SHP77 treated with DMSO at 0.1 percent for 48 hours (cell line): Measurements from ENCODE around the gene ITPRIP.

Experiments
- DNase-seq: peaks from one replicate; lab custom pipeline; 2025; lab: John Stamatoyannopoulos, UW

The ITPRIP gene

DNA sequence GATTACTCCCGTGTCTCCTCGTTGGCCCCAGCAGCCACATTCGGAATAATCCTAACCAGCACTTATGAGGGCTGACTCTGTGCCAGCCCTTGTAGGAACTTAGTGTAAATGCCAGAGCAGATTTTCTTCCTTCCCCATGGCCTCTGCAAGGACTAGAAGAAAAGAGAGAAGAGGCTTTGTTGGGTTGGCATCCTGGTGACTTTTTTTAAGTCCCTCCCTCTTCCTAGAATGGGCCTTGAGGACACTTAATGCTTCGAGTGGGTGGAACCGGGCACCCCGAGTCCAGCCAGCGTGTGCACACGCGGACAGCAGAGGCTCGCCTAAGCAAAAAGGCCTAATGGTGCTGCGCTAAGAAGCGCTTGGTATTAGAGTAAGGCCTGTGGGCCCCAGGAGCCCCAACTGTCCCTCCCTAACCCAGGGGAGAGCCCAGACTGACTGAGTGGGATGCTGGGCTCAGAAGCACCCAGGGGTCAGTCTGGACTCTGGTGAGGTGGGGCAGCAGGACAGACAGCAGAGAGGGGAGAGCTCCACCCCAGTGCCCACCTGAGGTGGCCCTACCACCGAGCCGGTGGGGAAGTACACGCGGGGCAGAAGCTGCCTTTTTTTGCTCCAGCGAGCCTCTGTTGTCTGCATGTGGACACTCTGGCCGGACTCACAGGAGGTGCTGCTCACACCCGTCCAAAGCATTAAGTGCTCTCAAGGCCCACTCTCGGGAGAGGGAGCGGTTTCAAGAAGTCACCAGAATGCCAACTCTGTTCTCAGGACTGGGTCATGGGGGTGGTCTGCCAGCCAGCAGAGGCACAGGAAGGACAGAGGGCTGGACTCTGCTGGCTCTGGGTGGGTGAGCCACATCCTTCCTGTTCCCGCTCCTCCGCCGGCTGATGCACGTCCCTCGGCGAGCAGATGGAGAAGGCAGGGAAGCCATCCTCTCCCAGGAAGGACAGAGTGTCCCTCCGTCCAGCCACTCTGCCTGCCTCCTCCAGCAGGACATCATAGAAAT is 12.5 kb downstream of the ITPRIP start:
- no peak for DNase-seq

DNA sequence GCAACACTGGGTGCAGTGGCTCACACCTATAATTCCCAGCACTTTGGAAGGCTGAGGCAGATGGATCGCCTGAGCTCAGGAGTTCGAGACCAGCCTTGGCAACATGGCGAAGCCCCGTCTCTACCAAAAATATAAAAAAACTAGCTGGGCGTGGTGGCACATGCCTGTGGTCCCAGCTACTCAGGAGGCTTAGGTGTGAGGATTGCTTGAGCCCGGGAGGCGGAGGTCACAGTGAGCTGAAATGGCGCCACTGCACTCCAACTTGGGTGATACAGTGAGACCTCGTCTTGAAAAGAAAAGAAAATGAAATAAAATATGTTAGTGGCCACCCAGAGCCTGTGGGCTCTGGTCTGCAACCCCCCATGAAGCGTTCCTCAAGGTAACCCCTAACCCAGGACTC is 13.3 kb downstream of the ITPRIP start:
- DNase-seq: no peak

DNA sequence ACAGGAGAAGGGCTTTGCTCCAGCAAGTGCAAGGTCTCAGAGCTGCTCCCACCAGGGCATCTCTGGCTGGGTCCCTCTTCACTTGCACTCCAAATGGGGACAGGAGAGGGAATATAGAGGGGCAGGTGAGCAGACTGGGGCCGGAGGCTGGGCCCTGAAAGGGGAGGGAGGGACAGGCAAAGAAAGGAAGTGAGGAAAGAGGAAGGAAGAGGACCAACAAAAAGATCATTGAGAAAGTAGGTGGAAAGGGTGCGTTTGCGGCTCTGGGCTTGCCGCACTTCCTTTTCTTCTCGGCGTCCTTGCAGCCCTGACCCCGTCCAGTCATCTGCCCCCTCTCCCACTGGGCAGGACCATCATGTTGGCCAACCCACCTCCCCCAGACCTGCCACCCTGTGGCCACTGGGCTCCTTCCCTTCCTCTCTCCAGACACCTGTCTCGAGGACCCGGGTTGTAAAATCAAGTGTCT is 14.0 kb downstream of the ITPRIP start:
- DNase-seq: no peak

DNA sequence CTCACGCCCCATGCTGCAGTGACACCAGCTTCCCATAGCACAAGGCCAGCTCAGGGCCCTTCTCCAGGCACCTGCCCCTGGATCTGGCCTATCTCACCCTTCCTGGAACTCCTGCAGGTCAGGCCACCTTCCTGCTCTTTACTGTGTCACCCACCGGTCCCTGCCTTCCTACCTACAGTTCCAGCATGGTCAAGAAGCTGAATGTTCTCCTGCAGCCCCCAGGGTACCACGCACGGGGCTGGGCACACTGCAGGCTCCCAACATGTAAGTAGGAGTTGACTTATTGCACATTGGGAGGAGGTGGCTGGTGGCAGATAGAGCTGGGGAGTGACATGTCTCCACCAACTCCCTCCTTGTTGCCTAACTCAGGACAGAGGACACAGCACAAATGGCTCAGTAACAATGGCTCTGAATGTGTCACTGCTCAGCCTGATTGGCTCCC is 14.5 kb downstream of the ITPRIP start:
- DNase-seq: no peak

DNA sequence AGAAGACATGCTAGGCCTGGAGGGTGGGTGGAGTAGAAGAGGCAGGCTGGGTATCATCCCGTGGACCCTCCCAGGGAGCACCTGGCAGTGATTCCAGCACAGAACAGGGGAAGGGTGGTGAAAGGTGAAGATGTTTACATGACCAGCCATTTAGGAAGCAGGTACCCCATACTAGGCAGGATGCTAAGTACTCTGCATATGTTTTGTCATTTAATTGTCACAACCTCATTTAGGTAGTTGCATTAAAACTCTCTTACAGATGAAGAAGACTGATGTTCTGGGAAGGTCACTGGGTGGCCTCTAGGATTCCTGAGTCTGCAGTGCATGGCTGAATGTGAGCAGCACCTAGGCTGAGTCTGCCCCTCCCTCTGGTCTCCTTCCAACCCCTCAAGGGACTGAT is 15.2 kb downstream of the ITPRIP start:
- DNase-seq: no peak

DNA sequence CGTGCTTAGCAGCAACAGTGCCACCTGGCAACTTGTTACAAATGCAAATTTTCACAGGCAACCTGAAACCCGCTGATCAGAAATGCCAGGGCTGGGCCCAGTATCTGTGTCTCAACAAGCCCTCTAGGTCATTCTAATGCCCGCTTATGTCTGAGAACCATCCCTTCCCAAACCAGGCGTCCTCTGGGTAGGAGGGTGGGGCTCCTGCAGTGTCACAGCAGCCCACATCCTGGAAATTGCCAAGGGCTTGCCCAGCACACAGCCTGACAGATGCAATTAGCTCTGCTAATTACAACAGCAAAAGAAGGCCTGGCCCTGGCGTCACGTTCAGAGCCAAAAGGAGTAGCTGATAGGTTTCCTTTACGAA is 15.9 kb downstream of the ITPRIP start:
- no peak for DNase-seq

DNA sequence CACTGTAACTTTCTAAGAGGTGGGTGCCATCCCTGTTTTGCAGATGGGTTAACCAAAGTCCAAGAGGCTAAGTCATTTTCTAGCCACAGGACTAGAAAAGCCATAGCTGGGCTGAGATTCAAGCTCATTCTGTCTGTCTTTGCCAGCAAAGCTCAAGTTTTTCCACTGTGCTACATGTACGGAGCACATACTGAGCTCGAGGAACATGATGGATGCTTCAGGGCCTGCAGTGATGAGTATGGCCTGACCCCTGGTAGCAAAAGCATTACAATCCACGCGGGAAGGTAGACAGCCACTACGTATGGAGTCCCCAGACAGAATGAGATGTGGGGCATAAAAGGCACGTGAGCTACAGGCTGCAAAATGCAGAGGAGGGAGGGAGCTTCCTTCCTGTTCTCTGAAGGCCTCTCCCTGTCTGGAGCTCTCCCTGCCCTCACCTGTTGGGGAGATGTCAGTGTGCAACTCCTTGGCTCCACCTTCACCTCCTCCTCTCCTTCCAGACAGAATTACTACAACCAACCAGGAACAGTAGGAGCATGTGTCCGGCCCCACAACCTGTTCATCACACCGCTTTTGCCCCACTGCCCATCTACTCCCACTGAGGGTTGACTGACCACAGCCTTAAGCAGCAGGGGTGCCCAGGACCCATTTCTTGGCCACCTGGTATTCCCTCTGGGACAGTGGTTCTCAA is 16.4 kb downstream of the ITPRIP start:
- DNase-seq: no peak

DNA sequence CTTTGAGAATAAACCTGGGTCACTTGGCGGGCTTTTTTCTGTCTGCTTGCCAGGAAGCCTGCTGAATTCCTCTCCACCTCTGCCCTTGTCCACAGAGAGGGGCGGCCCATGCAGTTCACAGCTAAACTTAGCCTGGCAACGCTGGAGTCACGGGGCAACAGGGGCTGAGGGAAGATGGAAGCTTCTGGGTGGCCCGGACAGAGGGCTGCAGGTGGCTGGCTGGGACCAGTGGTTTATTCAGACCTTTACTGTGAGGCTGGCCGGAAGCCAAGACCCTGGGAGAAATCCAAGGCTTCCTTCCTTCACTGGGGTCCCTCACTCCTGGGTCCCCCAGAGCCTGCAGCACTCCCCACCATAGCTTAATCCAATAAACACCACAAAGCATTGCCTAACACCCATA is 17.0 kb downstream of the ITPRIP start:
- DNase-seq: no peak

DNA sequence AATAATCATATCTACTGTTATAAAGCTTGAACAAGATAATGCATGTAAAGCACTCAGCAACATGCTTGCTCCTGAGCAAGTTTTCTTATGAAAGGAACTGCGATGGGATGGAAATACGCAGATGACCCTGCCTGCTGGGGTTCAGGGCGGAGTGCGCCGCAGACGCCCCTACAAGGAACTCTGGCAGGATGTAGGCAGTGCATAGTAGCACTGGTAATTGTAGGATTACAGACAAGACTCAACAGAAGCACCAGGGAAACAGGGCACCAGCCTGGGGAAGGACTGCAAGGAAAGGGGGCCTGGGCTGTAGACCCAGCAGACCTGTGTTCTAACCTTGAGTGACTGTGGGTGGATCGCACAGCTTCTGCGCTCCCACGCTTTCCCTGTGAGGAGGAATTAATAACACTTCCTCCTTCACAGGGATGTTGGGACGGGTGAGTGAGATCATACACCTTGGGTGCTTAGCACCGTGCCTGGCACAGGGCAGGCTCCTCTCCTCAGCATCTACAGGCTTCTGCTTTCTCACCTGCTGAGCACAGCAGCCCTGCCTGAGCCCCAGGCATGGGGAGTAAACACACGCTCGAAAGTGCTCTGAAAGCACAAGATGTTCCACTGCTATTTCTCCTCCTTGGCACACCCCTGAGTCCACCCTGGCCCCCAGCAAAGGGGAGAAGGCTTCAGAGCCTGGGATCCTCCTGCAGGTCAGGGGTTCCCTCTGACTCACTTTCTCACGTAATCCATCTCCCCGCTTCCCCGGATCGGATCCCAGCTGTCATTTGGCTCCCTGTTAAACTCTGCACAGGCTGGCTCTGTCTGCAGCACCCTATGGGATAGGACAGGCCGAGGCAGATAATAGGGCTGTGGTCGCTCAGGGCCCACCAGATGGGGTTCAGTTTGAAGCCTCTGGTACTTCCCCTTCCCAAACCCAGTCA is 19.2 kb downstream of the ITPRIP start:
- DNase-seq: no peak

DNA sequence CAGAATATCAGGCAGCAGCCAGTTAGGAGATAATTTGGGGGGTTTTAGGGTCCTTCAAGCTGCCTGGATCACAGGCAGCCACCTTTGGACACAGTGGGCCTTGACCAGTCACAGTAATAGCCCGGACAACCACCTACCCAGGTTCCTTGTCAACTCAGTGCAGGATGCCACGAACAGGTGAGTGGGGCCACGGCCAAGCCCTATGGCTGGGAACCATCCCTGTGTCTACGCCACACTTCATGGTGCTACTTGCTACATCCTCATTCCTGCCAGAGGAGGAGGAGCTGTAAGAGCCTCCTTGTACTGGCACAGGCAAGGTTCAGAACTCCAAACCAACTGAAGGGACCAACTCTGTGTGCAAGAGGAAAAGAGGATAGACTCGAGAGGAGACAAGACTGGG is 19.9 kb downstream of the ITPRIP start:
- no peak for DNase-seq

DNA sequence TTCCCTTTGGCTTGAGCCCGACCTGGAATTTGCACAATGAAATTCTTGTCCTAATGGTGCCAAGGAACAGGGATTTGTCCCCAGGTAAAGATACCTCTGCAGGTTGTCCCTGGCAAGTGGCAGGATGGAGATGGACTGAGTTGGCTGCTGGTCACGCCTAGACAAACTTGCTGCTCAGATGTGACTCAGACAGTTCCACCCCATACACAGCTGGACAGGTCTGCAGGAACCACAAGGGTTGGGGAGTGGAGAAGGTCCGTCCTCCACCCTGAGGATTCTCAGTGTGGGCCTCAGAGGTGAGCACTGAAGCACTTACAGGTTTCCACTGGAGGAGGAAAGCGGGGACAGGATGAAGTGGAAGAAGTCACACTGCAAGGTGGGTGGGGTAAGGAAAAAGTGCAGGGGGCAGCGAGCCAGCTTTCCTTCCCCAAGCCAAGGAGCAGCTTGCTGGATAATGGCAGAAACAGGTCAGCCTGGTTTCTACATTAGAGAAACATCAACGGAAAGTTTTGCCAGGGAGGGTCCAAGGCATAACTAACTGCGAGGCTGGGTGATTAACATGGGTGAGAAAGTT is 20.5 kb downstream of the ITPRIP start:
- DNase-seq: no peak

DNA sequence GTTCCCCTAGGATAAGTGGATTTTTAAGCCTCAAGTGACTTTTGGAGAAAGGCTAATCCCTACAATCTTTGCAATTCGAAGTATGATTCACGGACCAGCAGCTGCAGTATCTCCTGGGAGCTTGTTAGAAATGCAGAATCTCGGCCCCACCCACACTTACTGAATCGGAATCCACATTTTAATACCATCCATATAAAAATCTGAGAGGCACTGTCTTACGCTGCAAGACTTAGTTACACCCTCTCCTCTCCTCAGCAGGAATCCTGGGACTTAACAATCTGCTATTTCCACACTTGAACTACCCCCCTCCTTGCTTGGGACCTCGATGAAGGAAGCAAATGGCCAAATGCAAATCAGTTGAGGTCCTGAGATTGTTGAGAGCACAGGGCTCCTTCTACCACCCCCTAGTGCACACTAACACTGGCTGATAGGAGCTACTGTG is 21.0 kb downstream of the ITPRIP start:
- no peak for DNase-seq

DNA sequence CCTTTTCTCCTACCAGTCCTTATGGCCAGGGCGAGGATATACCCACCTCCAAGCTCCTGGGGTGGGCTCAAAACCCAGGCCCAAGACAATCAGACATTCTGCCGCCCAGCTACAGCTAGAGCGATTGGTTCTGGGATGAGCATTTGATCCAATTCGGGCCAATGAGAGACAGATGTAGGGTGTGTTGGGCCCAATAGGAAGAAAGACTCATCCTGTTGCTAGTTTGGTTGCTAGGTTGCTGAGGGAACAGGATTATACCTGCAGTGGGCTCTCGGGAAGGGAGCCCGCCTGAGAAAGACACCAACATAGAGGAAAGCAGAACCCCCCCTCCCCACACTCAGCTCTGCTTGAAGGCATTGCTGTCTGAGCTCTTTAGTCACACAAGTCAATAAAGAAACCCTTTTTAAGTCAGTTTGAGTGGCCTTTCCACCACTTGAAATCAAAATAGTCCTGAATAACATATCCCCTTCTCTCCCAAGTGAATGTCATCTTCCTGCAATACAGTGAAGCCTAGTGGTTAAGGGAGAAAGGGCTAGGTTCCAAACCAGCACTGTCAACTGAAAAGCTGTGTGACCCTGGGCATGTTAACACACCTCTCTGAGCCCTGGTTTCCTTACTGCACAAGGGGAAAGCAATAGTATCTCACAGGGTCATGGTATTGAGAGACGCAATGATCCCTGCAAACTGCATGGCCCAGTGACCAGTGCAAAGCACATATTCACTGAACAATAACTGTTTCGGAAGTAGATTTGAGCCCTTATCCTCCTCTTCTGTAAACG is 21.8 kb downstream of the ITPRIP start:
- no peak for DNase-seq

DNA sequence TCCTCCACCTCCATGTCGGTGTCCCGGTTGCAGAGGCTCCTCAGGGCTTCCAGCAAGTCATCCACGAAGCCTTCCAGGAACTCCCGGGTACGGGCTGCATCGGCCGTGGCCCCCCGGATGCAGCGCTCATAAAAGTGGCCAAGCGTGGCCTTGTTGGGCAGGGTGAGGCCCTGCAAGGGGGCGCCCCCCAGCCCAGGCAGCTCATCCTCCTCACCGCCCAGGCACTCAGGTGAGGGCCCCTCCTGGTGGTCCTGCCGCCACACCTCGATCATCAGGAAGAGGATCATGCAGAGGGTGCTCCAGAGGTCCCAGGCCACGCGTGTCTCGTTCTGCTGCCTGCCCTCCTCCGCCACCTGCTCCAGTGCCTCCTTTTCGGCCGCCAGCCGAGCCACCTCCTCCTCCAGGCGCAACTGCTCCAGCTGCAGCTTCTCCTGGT is 22.8 kb downstream of the ITPRIP start:
- DNase-seq: no peak

DNA sequence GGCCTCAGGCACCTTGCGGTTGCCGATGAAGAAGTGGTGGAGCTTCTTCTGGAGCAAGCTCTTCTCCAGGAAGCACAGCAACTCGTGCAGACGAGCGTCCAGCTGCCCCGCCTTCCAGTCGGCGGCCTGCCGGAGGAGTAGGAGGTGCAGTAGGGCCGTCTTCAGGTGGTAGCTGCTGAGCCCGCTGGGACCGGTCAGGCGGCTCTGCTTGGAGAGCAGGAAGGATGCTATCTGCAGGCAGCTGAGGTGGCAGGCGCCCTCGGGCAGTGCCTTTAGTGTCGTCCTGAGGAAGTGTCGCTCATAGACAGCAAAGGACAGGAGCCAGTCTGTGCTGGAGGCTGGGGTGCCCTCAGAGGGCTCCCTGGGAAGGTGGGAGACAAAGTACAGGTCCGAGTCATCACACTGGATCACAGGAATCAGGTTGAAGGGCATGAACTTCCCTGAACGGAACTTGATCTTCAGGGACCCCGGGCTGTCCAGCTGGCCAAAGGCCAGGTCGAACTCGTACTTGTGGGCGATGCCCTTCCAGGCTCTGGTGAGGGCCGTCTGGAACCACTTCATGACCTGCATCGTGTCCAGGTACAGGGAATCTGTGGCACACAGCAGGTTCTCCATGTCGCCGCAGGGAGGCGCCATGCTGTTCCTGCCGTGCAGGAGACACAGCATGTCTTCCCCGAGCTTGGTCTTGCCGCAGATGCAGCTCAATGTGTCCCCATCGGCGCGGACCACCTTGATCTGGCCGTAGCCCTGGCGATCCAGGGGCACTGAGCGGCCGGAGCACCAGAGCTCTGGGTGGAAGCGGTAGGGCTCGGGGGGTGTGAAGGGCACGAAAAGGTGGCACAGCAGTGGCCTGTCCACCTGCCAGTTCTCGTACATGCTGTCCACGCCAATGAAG is 23.4 kb downstream of the ITPRIP start:
- DNase-seq: no peak

DNA sequence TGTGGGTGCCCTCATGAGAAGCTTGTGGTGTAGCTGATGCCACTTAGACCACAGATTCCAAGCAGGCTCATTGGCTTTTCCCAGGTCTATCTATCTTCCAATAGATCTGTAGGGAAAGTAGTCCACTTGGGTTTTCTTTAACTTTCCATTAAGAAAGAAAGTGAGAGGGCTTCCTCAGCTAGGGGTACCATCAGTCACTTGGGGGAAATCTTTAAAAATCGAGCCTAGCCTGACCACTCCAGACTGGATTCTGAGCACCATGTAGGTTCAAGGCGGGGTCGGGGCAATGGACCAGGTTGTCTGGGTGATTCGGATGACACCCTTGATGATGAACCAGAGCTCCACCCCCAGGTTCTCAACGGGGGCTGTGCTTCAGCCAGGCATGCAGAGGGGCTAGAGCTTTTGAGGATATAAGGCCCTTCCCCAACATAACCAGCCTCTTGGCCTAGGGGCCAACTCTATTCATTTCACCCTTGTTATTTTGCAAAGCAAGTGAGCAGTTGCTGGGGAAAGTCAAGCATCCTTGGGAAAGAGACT is 27.0 kb downstream of the ITPRIP start:
- no peak for DNase-seq

DNA sequence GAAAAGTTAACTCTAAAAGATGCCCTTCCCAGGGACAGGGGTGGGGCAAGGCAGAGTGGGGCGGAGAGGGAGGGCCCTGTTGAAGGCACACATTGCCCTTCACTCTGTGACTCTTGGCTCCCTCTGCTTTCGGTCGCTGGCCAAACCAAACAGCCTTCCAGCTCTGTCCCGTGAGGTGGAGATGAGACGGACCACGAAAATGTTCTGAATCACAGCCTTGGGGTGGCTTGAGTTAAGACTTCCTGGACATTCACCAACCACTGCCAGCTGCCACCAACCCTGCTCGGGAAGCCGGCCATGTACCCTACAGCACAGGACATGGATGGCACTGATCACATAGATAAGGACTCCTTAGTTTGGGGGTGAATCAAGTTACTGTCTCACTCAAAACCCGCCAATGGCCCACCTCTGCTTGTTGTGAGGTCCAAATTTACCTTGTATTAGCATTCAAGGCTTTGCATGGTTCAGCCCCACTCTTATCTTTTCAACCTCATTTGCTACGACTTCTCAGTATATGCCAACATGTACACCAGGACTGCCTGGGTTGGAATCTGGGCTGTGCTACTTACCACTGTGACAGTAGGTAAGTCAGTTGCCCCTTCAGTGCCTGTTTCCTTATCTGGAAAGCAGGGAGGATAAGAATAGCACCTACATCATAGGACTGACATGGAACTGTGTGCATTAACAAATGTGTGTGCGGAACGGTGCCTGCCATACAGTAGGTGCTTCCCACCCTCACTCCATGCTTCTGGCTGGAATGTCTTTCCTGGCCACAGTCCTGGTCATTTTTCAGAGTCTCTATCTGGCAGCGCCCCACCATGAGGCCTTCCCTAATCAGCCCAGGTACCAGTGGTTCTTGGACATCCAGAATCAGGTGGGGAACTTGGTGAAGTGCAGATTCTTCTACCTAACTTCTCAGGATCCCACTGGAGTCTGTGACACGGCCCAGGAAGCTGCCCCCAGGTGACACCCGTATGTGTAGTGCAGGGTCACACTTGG is 28.0 kb downstream of the ITPRIP start:
- no peak for DNase-seq

DNA sequence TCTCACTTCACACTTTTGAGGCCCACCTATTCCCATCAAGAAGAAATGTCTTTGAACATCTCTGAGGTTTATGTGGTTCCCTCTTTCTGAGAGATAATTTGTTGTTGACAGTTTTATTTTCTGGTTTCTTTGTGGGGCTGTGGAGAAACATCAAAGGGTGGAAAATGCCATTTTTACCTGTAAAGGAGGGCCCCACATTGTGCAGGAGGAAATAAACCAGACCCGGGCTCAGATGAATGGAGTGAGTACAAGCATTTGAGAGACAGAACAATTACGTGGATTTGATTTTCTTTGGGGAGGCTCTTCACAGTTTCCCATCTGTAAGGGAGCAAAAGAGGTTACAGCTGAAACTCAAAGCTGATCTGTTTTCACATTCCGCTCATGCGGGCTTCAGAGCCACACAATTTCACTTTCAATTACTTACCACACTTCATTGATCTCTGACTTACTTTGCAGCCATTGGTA is 29.8 kb downstream of the ITPRIP start:
- no peak for DNase-seq
